H1 (cell line): ENCODE measurements around the gene WIPI1. TPM values are rescaled to one million over a fixed set of nuclear protein-coding genes. Genes with fewer than 3 reads are reported as not detected.
A peak's percentile ranks its signal among the peaks of the same experiment; 100 is the strongest.

Experiments used
- CTCF ChIA-PET: fragments of 300-600 bp; sonication (Branson Sonifier 250); formaldehyde crosslinking; loops from one replicate; lab custom pipeline; 2021; ENCODE audit not compliant: partially characterized antibody; lab: Charles Lee
- POLR2A ChIA-PET: fragments of 300-600 bp; sonication (Branson Sonifier 250); formaldehyde crosslinking; loops from one replicate; lab custom pipeline; 2021; ENCODE audit warnings: inconsistent platforms; ENCODE audit not compliant: partially characterized antibody; lab: Charles Lee
- DNase-seq, 2 experiments: peaks; one replicate each; pipeline versions ENCODE4 v3.0.0 to v3.0.0-alpha.2; 2010 to 2022; ENCODE audit warnings: low spot score in 2 of 2, low read depth in 1 of 2, mixed read lengths in 1 of 2
- FAIRE-seq: peaks from 2 replicates; lab custom pipeline; 2011; peaks lifted over from hg19 to GRCh38; lab: Jason Lieb, UNC
- H2AFZ ChIP-seq: 2 replicates; pipeline ENCODE4 v1.8.1; 2012; ENCODE audit warnings: low read length, inconsistent platforms
- H2AK5ac ChIP-seq: 2 replicates; pipeline ENCODE4 v1.6.1; 2013; ENCODE audit warnings: low read depth, low read length
- H2BK120ac ChIP-seq: replicated peaks from 2 replicates; pipeline ENCODE3; 2013; ENCODE audit warnings: low read depth, low read length, inconsistent platforms
- H2BK12ac ChIP-seq: 2 replicates; pipeline ENCODE4 v1.6.1; 2013; ENCODE audit warnings: low read depth, low read length
- H2BK15ac ChIP-seq: 2 replicates; pipeline ENCODE4 v1.6.1; 2013; ENCODE audit warnings: low read length
- H2BK20ac ChIP-seq: 2 replicates; pipeline ENCODE4 v1.6.1; 2013; ENCODE audit warnings: low read length
- H2BK5ac ChIP-seq: 2 replicates; pipeline ENCODE4 v1.6.1; 2013; ENCODE audit warnings: low read depth, low read length
- H3K14ac ChIP-seq: 2 replicates; pipeline ENCODE4 v1.6.1; 2013; ENCODE audit warnings: inconsistent platforms; ENCODE audit not compliant: insufficient read length
- H3K18ac ChIP-seq: 2 replicates; pipeline ENCODE4 v1.6.1; 2013; ENCODE audit warnings: low read length; ENCODE audit errors: extremely low read depth
- H3K23ac ChIP-seq: 2 replicates; pipeline ENCODE4 v1.6.1; 2013; ENCODE audit warnings: inconsistent platforms; ENCODE audit not compliant: insufficient read length
- H3K23me2 ChIP-seq: 2 replicates; pipeline ENCODE4 v1.6.1; 2013; ENCODE audit warnings: low read depth, low read length
- H3K27ac ChIP-seq: 2 replicates; pipeline ENCODE4 v1.6.1; 2011; ENCODE audit warnings: low read depth, low read length, inconsistent platforms
- H3K27me3 ChIP-seq, 4 experiments: replicated peaks in 1 of 4; 1 replicate in 1 of 4; 2 replicates in 3 of 4; pipeline versions ENCODE4 v1.6.1 to v1.8.1; 2011 to 2013; ENCODE audit warnings: low read length in 3 of 4, mild to moderate bottlenecking in 3 of 4, inconsistent platforms in 2 of 4, mixed read lengths in 2 of 4, moderate library complexity in 1 of 4; ENCODE audit not compliant: control insufficient read depth in 3 of 4, insufficient read depth in 3 of 4; ENCODE audit errors: extremely low read depth in 1 of 4
- H3K36me3 ChIP-seq, 4 experiments: 2 replicates each; pipeline versions ENCODE4 v1.6.1 to v1.8.1; 2011 to 2013; ENCODE audit warnings: mild to moderate bottlenecking in 4 of 4, low read length in 3 of 4, moderate library complexity in 2 of 4, control low read depth in 1 of 4, inconsistent platforms in 1 of 4; ENCODE audit not compliant: insufficient read depth in 4 of 4, control insufficient read depth in 2 of 4
- H3K4ac ChIP-seq: replicated peaks from 2 replicates; pipeline ENCODE3; 2013; ENCODE audit warnings: low read length, low read depth, mixed read lengths, inconsistent platforms; ENCODE audit not compliant: insufficient read length
- H3K4me1 ChIP-seq, 4 experiments: replicated peaks in 1 of 4; 1 replicate in 1 of 4; 2 replicates in 3 of 4; pipeline versions ENCODE4 v1.6.1 to v1.8.1; 2011 to 2013; ENCODE audit warnings: low read length in 3 of 4, inconsistent platforms in 2 of 4, mixed read lengths in 1 of 4; ENCODE audit not compliant: insufficient read depth in 4 of 4, control insufficient read depth in 3 of 4
- H3K4me2 ChIP-seq, 2 experiments: 2 replicates each; pipeline versions ENCODE4 v1.6.1 to v1.8.1; 2011 to 2013; ENCODE audit warnings: low read depth in 2 of 2, low read length in 2 of 2, control low read depth in 1 of 2, inconsistent platforms in 1 of 2, mild to moderate bottlenecking in 1 of 2; ENCODE audit not compliant: insufficient read depth in 1 of 2
- H3K4me3 ChIP-seq, 4 experiments: fragments of 200-600, 300-600 bp in 1 of 4; sonication (generic), shearing (Covaris generic), sonication (Bioruptor Twin) in 1 of 4; 2 replicates each; pipeline versions ENCODE4 v1.5.1 to v1.8.1; 2011 to 2016; ENCODE audit warnings: low read length in 4 of 4, low read depth in 3 of 4, control low read depth in 2 of 4, inconsistent platforms in 2 of 4, mild to moderate bottlenecking in 2 of 4, mixed read lengths in 1 of 4, moderate library complexity in 1 of 4; ENCODE audit not compliant: insufficient read depth in 2 of 4; ENCODE audit errors: extremely low read depth in 1 of 4
- H3K56ac ChIP-seq: replicated peaks from 2 replicates; pipeline ENCODE3; 2013; ENCODE audit warnings: low read depth, mild to moderate bottlenecking, mixed read lengths, low read length, inconsistent platforms; ENCODE audit not compliant: insufficient read length
- H3K79me1 ChIP-seq: 2 replicates; pipeline ENCODE4 v1.6.1; 2013; ENCODE audit warnings: low read depth, low read length, control low read depth
- H3K79me2 ChIP-seq, 2 experiments: 2 replicates each; pipeline versions ENCODE4 v1.6.1 to v1.8.1; 2012 to 2013; ENCODE audit warnings: low read length in 2 of 2, mild to moderate bottlenecking in 2 of 2, inconsistent platforms in 1 of 2; ENCODE audit not compliant: insufficient read depth in 2 of 2, control insufficient read depth in 1 of 2
- H3K9ac ChIP-seq, 4 experiments: replicated peaks in 1 of 4; 1 replicate in 1 of 4; 2 replicates in 3 of 4; pipeline versions ENCODE4 v1.6.1 to v1.8.1; 2011 to 2013; ENCODE audit warnings: low read depth in 3 of 4, low read length in 3 of 4, control low read depth in 2 of 4, mild to moderate bottlenecking in 2 of 4, moderate library complexity in 2 of 4, inconsistent platforms in 1 of 4; ENCODE audit errors: extremely low read depth in 1 of 4
- H3K9me3 ChIP-seq, 2 experiments: 2 replicates each; pipeline versions ENCODE4 v1.6.1 to v1.8.1; 2012 to 2013; ENCODE audit warnings: mild to moderate bottlenecking in 2 of 2, moderate library complexity in 2 of 2, control low read depth in 1 of 2, inconsistent platforms in 1 of 2, low read depth in 1 of 2, low read length in 1 of 2, mixed read lengths in 1 of 2; ENCODE audit not compliant: insufficient read depth in 2 of 2
- H4K20me1 ChIP-seq, 2 experiments: replicated peaks in 1 of 2; 2 replicates each; pipeline versions ENCODE3 to v1.8.1; 2011 to 2013; ENCODE audit warnings: inconsistent platforms in 2 of 2, low read length in 2 of 2, mild to moderate bottlenecking in 1 of 2; ENCODE audit not compliant: insufficient read depth in 2 of 2, control insufficient read depth in 1 of 2
- H4K5ac ChIP-seq: 2 replicates; pipeline ENCODE4 v1.6.1; 2013; ENCODE audit warnings: low read length, low read depth, mixed read lengths, inconsistent platforms; ENCODE audit not compliant: insufficient read length
- H4K8ac ChIP-seq: 2 replicates; pipeline ENCODE4 v1.8.0; 2013; ENCODE audit warnings: mild to moderate bottlenecking, moderate library complexity, low read length, inconsistent platforms; ENCODE audit not compliant: insufficient read depth; ENCODE audit errors: extremely low read depth
- H4K91ac ChIP-seq: replicated peaks from 2 replicates; pipeline ENCODE3; 2013; ENCODE audit warnings: low read length, mixed read lengths, inconsistent platforms; ENCODE audit not compliant: insufficient read length
- HDAC2 ChIP-seq, 2 experiments: fragments of 300-600 bp in 1 of 2; sonication (generic) in 1 of 2; IDR thresholded peaks; 2 replicates each; pipeline ENCODE4 v1.6.1; 2011 to 2012; ENCODE audit warnings: low read depth in 2 of 2, low read length in 2 of 2, mild to moderate bottlenecking in 2 of 2, moderate library complexity in 2 of 2, borderline replicate concordance in 1 of 2, inconsistent platforms in 1 of 2
- HDAC6 ChIP-seq: IDR thresholded peaks from one replicate; pipeline ENCODE4 v1.7.1; 2012; ENCODE audit warnings: low read depth, mild to moderate bottlenecking, inconsistent platforms, low read length, moderate library complexity
- JUN ChIP-seq: IDR thresholded peaks from 2 replicates; pipeline ENCODE4 v1.6.1; 2011; ENCODE audit warnings: low read depth, mild to moderate bottlenecking, improper control_type of control experiment, low read length
- JUND ChIP-seq: IDR thresholded peaks from 2 replicates; pipeline ENCODE4 v1.6.1; 2011; ENCODE audit warnings: mild to moderate bottlenecking, improper control_type of control experiment, low read length
- MAFK ChIP-seq: IDR thresholded peaks from 2 replicates; pipeline ENCODE4 v1.6.1; 2012; ENCODE audit warnings: low read depth, mild to moderate bottlenecking, improper control_type of control experiment, low read length
- POU5F1 ChIP-seq: IDR thresholded peaks from 2 replicates; pipeline ENCODE4 v1.6.1; 2011; ENCODE audit warnings: low read depth, mild to moderate bottlenecking, low read length, moderate library complexity
- RBBP5 ChIP-seq: IDR thresholded peaks from 2 replicates; pipeline ENCODE4 v1.7.1; 2012; ENCODE audit warnings: low read depth, mild to moderate bottlenecking, inconsistent platforms, low read length, moderate library complexity, borderline replicate concordance
- SIN3A ChIP-seq, 2 experiments: IDR thresholded peaks in 1 of 2; conservative IDR thresholded peaks in 1 of 2; 2 replicates each; pipeline ENCODE4 v1.6.1; 2011 to 2012; ENCODE audit warnings: low read length in 2 of 2, improper control_type of control experiment in 1 of 2, low read depth in 1 of 2, mild to moderate bottlenecking in 1 of 2
- SUZ12 ChIP-seq: fragments of 200-600 bp; sonication (generic); IDR thresholded peaks from 2 replicates; pipeline ENCODE4 v1.6.1; 2012; ENCODE audit warnings: mild to moderate bottlenecking, inconsistent platforms, low read length, moderate library complexity, mixed read lengths
- YY1 ChIP-seq: IDR thresholded peaks from 2 replicates; pipeline ENCODE4 v1.6.1; 2011; ENCODE audit warnings: low read depth, mild to moderate bottlenecking, low read length
- WGBS, 2 experiments: shearing (Covaris generic) in 1 of 2; methylation state at CpG; one replicate each; pipeline versions ENCODE4 v1.1.6 to v1.1.7; 2013 to 2015; ENCODE audit warnings: low lambda C conversion rate in 2 of 2, mixed read lengths in 2 of 2, inconsistent platforms in 1 of 2, low coverage in 1 of 2, missing lambda C conversion rate in 1 of 2; ENCODE audit not compliant: insufficient replicate concordance in 2 of 2, insufficient coverage in 1 of 2, insufficient read length in 1 of 2; ENCODE audit errors: extremely low coverage in 1 of 2, missing lambda C conversion rate in 1 of 2; 5-methylcytosine and 5-hydroxymethylcytosine counted together
- polyA plus RNA-seq, 7 experiments: library from polyadenylated mRNA; depleted of rRNA in 3 of 7; stranded (reverse) in 5 of 7; unstranded in 2 of 7; fragments of >200 nt in 5 of 7; fragments of 200-250 nt in 2 of 7; gene quantifications; 1 replicate in 5 of 7; 2 replicates in 1 of 7; 4 replicates in 1 of 7; pipeline versions ENCODE4 v1.2.1 to v1.2.3, GENCODE V29; 2011 to 2013; ENCODE audit warnings: missing spikeins in 2 of 7, mixed read lengths in 2 of 7
- total RNA-seq: library from RNA; stranded (reverse); fragmentation: NEBNext Ultra II Directional; extraction: Animal tissue kit (Norgen Biotek cat#: 25700); gene quantifications from 2 replicates; pipeline ENCODE4 v1.2.1, GENCODE V29; 2021
- TF ChIP-seq, protein P1 (sequence below): IDR thresholded peaks from 2 replicates; pipeline ENCODE4 v1.6.1; 2011; ENCODE audit warnings: low read length, improper control_type of control experiment

WIPI1 gene
- total and polyA plus RNA-seq, 2 of the 8 experiments (the other 6 are each of a cell fraction or from before 2014, with no cell fraction given), result 16.6 to 17.4 TPM

DNA sequence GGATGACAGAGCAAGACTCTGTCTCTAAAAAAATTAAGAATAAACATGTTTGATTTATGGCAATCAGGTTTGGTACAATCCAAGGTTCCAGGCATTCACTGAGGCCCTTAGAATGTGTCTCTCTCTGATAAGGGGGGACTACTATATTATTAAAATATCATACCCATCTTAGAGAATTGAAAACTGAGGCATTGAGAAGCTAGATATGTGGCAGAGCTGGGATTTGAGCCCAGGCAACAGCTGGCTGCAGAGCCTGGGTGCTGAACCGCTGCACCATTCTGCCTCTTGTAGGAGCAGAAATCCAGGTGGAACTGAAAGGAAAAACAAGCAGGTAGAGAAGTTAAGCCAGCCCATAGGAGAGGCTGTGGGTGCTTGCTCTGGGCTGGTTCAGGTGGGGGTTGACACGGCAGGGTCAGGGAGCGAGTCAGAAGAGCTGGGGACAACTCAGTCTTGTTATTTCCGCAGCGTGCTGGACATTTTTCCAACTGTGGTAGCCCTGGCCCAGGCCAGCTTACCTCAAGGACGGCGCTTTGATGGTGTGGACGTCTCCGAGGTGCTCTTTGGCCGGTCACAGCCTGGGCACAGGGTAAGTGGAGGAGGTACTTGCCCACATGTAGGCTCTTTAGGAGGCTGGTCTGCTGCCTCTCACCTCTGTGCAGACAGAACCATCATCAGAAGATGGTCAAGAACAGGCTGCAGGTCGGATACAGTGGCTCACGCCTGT, 62.5 kb downstream of the WIPI1 start:
- Histone ChIP-seq H2BK20ac (no peak overlapping the region), H3K9me3 (peaks cover 2 to 5% of the 10 kb centered on the region in 2 experiments; a peak in 1 of 4 replicates), H3K4me2 (no peak overlapping the region), H2BK15ac (no peak overlapping the region), H4K20me1 (no peaks in the 10 kb centered on the region), H3K4ac (no peak overlapping the region), H3K14ac (no peak overlapping the region), H2BK12ac (no peak overlapping the region), H3K79me1 (no peaks in the 10 kb centered on the region), H3K27me3 (no peaks in the 10 kb centered on the region), H3K56ac (no peak overlapping the region), H3K27ac (no peak overlapping the region), H3K23ac (no peak overlapping the region), H3K4me3 (no peak overlapping the region), H3K23me2 (no peaks in the 10 kb centered on the region), H2AFZ (no peak overlapping the region), H4K5ac (no peak overlapping the region), H4K8ac (no peak overlapping the region), H2BK120ac (no peak overlapping the region), H3K4me1 (0 out of 7 replicates have a peak, but pooled peaks cover 0 to under 1% (median 0%) of the 10 kb centered on the region in 4 experiments), H4K91ac (no peak overlapping the region), H3K36me3 (no peaks in the 10 kb centered on the region), H3K9ac (no peak overlapping the region), H2BK5ac (no peak overlapping the region), H3K79me2 (no peaks in the 10 kb centered on the region), H3K18ac (no peak overlapping the region), H2AK5ac (no peak overlapping the region)
- ChIA-PET CTCF (interaction anchor here (1.0 to 2.5 kb wide), 7 partner anchors 13 to 131 kb away, joined by 3 to 16 read pairs (median 6); no protein-coding TSS in a partner anchor), POLR2A (no interaction called here)
- no peak for FAIRE-seq
- peak in 1 of 2 experiments; percentile 30 for DNase-seq
- 94% methylated on average over 12 of the region's 12 CpGs; no CpG with 5 or more reads in 1 of the 2 experiments for WGBS, 2 experiments
- no peak for TF ChIP-seq HDAC6
- no peak for TF ChIP-seq HDAC2 (IDR thresholded peaks at IDR 0.05; ENCODE audit: borderline replicate concordance in 1 of 2, low read depth in 2 of 2, low read length in 2 of 2)
- TF ChIP-seq POU5F1, result no peak
- no peak for TF ChIP-seq MAFK
- TF ChIP-seq, protein P1, sequence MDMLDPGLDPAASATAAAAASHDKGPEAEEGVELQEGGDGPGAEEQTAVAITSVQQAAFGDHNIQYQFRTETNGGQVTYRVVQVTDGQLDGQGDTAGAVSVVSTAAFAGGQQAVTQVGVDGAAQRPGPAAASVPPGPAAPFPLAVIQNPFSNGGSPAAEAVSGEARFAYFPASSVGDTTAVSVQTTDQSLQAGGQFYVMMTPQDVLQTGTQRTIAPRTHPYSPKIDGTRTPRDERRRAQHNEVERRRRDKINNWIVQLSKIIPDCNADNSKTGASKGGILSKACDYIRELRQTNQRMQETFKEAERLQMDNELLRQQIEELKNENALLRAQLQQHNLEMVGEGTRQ, result no peak
- no peak for TF ChIP-seq RBBP5
- no peak for TF ChIP-seq JUND
- TF ChIP-seq SIN3A (conservative IDR thresholded peaks at IDR 0.05 in 1 of 2, IDR thresholded peaks at IDR 0.05 in 1 of 2; ENCODE audit: low read depth in 1 of 2, low read length in 2 of 2), result no peak
- TF ChIP-seq YY1, result no peak
- no peak for TF ChIP-seq JUN
- no peak for TF ChIP-seq SUZ12
